ENCODE results near the gene NR1I3. TPM values are rescaled to one million over a fixed set of nuclear protein-coding genes. Genes with fewer than 3 reads are reported as not detected.
"Not testable (repeated sequence)": the region's sequence is repeated elsewhere in the genome, so short reads cannot be mapped to it uniquely, and the experiment has no call there.

Gene NR1I3
- not detected for total RNA-seq
- long read RNA-seq: 0 reads

GRCh38 chr1:161238039-161238473, at the start of gene NR1I3:
Gene NR1I3 (minus strand): TSS chr1:161238203. CDS start chr1:161236565, 1,638 bp downstream.
- ATAC-seq (no peak), DNase-seq (no peak)
- intact Hi-C loops (cut with micrococcal nuclease): no loop called here

GRCh38 chr1:161287482-161288054, 49.6 kb upstream of the NR1I3 start:
- no peak for ATAC-seq
- intact Hi-C loops (cut with micrococcal nuclease): no loop called here
- no peak for DNase-seq

- ATAC-seq (no peak), DNase-seq (no peak)
- intact Hi-C loops (cut with micrococcal nuclease): no loop called here
Observed at GRCh38 chr1:161285521-161285920, 47.5 kb upstream of the NR1I3 start.

- DNase-seq (no peak), ATAC-seq (no peak)
- intact Hi-C loops (cut with micrococcal nuclease): no loop called here
Observed at GRCh38 chr1:161285113-161285512, 47.1 kb upstream of the NR1I3 start.

GRCh38 chr1:161282991-161283390, 45.0 kb upstream of the NR1I3 start:
- ATAC-seq (no peak), DNase-seq (no peak)
- intact Hi-C loops (cut with micrococcal nuclease): no loop called here

- intact Hi-C loops (cut with micrococcal nuclease): no loop called here
- ATAC-seq: no peak
- no peak for DNase-seq
Observed at GRCh38 chr1:161274874-161275273, 36.9 kb upstream of the NR1I3 start.

GRCh38 chr1:161273402-161273801, 35.4 kb upstream of the NR1I3 start:
- no peak for ATAC-seq
- intact Hi-C loops (cut with micrococcal nuclease): no loop called here

GRCh38 chr1:161267321-161267720, 29.3 kb upstream of the NR1I3 start:
- DNase-seq (no peak), ATAC-seq (peak; percentile 31)
- intact Hi-C loops (cut with micrococcal nuclease): no loop called here

More at GRCh38 chr1:161273402-161273801, 35.4 kb upstream of the NR1I3 start:
- no peak for DNase-seq

- ATAC-seq (no peak), DNase-seq (no peak)
- intact Hi-C loops (cut with micrococcal nuclease): no loop called here
Observed at GRCh38 chr1:161266836-161267235, 28.8 kb upstream of the NR1I3 start.

- intact Hi-C loops (cut with micrococcal nuclease): no loop called here
- no peak for DNase-seq
- ATAC-seq: no peak
Observed at GRCh38 chr1:161266202-161266601, 28.2 kb upstream of the NR1I3 start.

GRCh38 chr1:161265305-161265704, 27.3 kb upstream of the NR1I3 start:
- DNase-seq (no peak), ATAC-seq (no peak)
- intact Hi-C loops (cut with micrococcal nuclease): no loop called here

- ATAC-seq: no peak
- intact Hi-C loops (cut with micrococcal nuclease): no loop called here
- DNase-seq: no peak
Observed at GRCh38 chr1:161261261-161262235, 23.5 kb upstream of the NR1I3 start.

GRCh38 chr1:161260376-161261260, 22.6 kb upstream of the NR1I3 start:
- no peak for DNase-seq
- intact Hi-C loops (cut with micrococcal nuclease): no loop called here
- ATAC-seq: no peak

GRCh38 chr1:161259765-161260164, 21.8 kb upstream of the NR1I3 start:
- no peak for ATAC-seq

GRCh38 chr1:161259345-161259702, 21.3 kb upstream of the NR1I3 start:
- no peak for DNase-seq
- no peak for ATAC-seq
- intact Hi-C loops (cut with micrococcal nuclease): no loop called here

More at GRCh38 chr1:161259765-161260164, 21.8 kb upstream of the NR1I3 start:
- DNase-seq: no peak
- intact Hi-C loops (cut with micrococcal nuclease): no loop called here

GRCh38 chr1:161258439-161259344, 20.7 kb upstream of the NR1I3 start, which contains the start of gene PCP4L1:
Gene PCP4L1 (plus strand): TSS chr1:161258745. CDS start chr1:161258975, 230 bp downstream.
- intact Hi-C loops (cut with micrococcal nuclease): no loop called here
- peak; percentile 85 for ATAC-seq
- DNase-seq: peak; percentile 47

GRCh38 chr1:161257109-161257508, 19.1 kb upstream of the NR1I3 start:
- intact Hi-C loops (cut with micrococcal nuclease): not testable (repeated sequence)

GRCh38 chr1:161255955-161256520, 18.0 kb upstream of the NR1I3 start:
- ATAC-seq; DNase-seq; intact Hi-C loops (cut with micrococcal nuclease): not testable (repeated sequence)

More at GRCh38 chr1:161257109-161257508, 19.1 kb upstream of the NR1I3 start:
- not testable (repeated sequence) for ATAC-seq, DNase-seq
